ENCODE data around the gene PFAS. TPM values are rescaled to one million over a fixed set of nuclear protein-coding genes. Genes with fewer than 3 reads are reported as not detected.
A peak's percentile ranks its signal among the peaks of the same experiment; 100 is the strongest.

The PFAS gene
- total RNA-seq, 1 donor from 2014 or later: 111 TPM

DNA sequence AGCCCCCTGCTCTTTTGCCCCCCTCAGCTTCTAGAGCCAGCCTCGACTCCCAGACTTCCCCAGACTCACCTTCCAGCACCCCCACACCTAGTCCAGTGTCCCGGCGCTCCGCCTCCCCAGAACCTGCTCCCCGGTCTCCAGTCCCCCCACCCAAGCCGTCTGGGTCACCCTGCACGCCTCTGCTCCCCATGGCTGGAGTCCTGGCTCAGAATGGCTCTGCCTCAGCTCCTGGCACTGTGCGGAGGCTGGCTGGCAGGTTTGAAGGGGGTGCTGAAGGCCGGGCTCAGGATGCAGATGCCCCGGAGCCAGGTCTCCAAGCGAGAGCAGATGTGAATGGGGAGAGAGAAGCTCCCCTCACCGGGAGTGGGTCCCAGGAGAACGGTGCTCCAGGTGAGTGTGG lies 63.2 kb downstream of the PFAS start:
- peaks cover 58% of the 10 kb centered on the region for H3K27me3 Mint-ChIP-seq (ENCODE audit: low read depth)
- no peaks in the 10 kb centered on the region for H3K9me3 Mint-ChIP-seq
- peaks cover 13% of the 10 kb centered on the region for H3K4me1 Mint-ChIP-seq
- H3K27ac Mint-ChIP-seq: no peak overlapping the region
- H3K4me3 Mint-ChIP-seq: no peak overlapping the region
- DNase-seq (ENCODE audit: low spot score in 2 of 2, unreplicated experiment in 2 of 2): no peak
- TF ChIP-seq, protein P1, sequence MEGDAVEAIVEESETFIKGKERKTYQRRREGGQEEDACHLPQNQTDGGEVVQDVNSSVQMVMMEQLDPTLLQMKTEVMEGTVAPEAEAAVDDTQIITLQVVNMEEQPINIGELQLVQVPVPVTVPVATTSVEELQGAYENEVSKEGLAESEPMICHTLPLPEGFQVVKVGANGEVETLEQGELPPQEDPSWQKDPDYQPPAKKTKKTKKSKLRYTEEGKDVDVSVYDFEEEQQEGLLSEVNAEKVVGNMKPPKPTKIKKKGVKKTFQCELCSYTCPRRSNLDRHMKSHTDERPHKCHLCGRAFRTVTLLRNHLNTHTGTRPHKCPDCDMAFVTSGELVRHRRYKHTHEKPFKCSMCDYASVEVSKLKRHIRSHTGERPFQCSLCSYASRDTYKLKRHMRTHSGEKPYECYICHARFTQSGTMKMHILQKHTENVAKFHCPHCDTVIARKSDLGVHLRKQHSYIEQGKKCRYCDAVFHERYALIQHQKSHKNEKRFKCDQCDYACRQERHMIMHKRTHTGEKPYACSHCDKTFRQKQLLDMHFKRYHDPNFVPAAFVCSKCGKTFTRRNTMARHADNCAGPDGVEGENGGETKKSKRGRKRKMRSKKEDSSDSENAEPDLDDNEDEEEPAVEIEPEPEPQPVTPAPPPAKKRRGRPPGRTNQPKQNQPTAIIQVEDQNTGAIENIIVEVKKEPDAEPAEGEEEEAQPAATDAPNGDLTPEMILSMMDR (IDR thresholded peaks at IDR 0.05; ENCODE audit: unreplicated experiment): no peak
- H3K36me3 Mint-ChIP-seq: no peaks in the 10 kb centered on the region

GRCh38 chr17:8312726-8313600 lies 63.9 kb downstream of the PFAS start:
- Mint-ChIP-seq H3K27me3 (ENCODE audit: low read depth) (peaks cover 61% of the 10 kb centered on the region), H3K4me3 (no peak overlapping the region), H3K36me3 (no peaks in the 10 kb centered on the region), H3K27ac (no peak overlapping the region), H3K9me3 (no peaks in the 10 kb centered on the region), H3K4me1 (peaks cover 13% of the 10 kb centered on the region)
- no peak for DNase-seq (ENCODE audit: low spot score in 2 of 2, unreplicated experiment in 2 of 2)
- TF ChIP-seq, protein P1 (IDR thresholded peaks at IDR 0.05; ENCODE audit: unreplicated experiment): no peak

- no peak for DNase-seq (ENCODE audit: low spot score in 2 of 2, unreplicated experiment in 2 of 2)
- Mint-ChIP-seq H3K4me1 (peaks cover 13% of the 10 kb centered on the region), H3K4me3 (peak overlapping the region; percentile 57), H3K27ac (no peak overlapping the region), H3K27me3 (ENCODE audit: low read depth) (peaks cover 75% of the 10 kb centered on the region), H3K36me3 (no peaks in the 10 kb centered on the region), H3K9me3 (no peaks in the 10 kb centered on the region)
- TF ChIP-seq, protein P1 (IDR thresholded peaks at IDR 0.05; ENCODE audit: unreplicated experiment): no peak
These were observed 66.0 kb downstream of the PFAS start for GRCh38 chr17:8314797-8315763.

DNA sequence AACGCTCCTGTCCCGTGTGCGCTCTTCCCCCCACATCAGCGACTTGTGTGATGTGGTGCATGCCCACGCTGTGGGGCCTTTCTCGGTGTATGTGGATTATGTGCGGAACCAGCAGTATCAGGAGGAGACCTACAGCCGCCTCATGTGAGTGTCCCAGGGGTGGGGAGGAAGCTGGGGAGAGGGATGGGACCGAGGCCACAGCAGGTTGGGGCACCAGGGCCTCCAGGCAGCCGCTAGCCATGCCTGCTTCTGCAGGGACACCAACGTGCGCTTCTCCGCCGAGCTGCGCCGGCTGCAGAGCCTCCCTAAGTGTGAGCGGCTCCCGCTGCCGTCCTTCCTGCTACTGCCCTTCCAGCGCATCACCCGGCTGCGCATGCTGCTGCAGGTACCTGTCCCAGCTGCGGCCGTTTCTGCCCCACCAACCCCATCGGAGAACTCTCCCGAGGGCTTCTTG lies 66.7 kb downstream of the PFAS start:
- TF ChIP-seq, protein P1 (IDR thresholded peaks at IDR 0.05; ENCODE audit: unreplicated experiment): no peak
- no peaks in the 10 kb centered on the region for H3K36me3 Mint-ChIP-seq
- peaks cover 78% of the 10 kb centered on the region for H3K27me3 Mint-ChIP-seq (ENCODE audit: low read depth)
- H3K9me3 Mint-ChIP-seq: no peaks in the 10 kb centered on the region
- DNase-seq (ENCODE audit: low spot score in 2 of 2, unreplicated experiment in 2 of 2): peak in 1 of 2 experiments; percentile 52
- no peak overlapping the region for H3K27ac Mint-ChIP-seq
- H3K4me1 Mint-ChIP-seq: peaks cover 13% of the 10 kb centered on the region
- H3K4me3 Mint-ChIP-seq: peak overlapping the region; percentile 57

- Mint-ChIP-seq H3K36me3 (no peaks in the 10 kb centered on the region), H3K4me1 (peaks cover 13% of the 10 kb centered on the region), H3K9me3 (no peaks in the 10 kb centered on the region), H3K27ac (no peak overlapping the region), H3K27me3 (ENCODE audit: low read depth) (peaks cover 59% of the 10 kb centered on the region), H3K4me3 (no peak overlapping the region)
- no peak for DNase-seq (ENCODE audit: low spot score in 2 of 2, unreplicated experiment in 2 of 2)
- TF ChIP-seq, protein P1 (IDR thresholded peaks at IDR 0.05; ENCODE audit: unreplicated experiment): no peak
These were observed 69.2 kb downstream of the PFAS start for GRCh38 chr17:8318010-8318935.

Measured in mesothelial cell of epicardium (in vitro differentiated cells).